HG03159 (cell line): ENCODE results near the gene CCDC92.
"Not testable (repeated sequence)": the region's sequence is repeated elsewhere in the genome, so short reads cannot be mapped to it uniquely, and the experiment has no call there.

Source experiments
- ATAC-seq: cut with Tn5 transposase; IDR thresholded peaks from one replicate; pipeline ENCODE4 v1.9.1; 2021; ENCODE audit warnings: mild to moderate bottlenecking, moderate library complexity; ENCODE audit not compliant: unreplicated experiment

The CCDC92 gene

GRCh38 chr12:123950476-123951349 is 21.9 kb downstream of the CCDC92 start:
- no peak for ATAC-seq

GRCh38 chr12:123949770-123950165 is 22.9 kb downstream of the CCDC92 start:
- ATAC-seq = no peak

DNA sequence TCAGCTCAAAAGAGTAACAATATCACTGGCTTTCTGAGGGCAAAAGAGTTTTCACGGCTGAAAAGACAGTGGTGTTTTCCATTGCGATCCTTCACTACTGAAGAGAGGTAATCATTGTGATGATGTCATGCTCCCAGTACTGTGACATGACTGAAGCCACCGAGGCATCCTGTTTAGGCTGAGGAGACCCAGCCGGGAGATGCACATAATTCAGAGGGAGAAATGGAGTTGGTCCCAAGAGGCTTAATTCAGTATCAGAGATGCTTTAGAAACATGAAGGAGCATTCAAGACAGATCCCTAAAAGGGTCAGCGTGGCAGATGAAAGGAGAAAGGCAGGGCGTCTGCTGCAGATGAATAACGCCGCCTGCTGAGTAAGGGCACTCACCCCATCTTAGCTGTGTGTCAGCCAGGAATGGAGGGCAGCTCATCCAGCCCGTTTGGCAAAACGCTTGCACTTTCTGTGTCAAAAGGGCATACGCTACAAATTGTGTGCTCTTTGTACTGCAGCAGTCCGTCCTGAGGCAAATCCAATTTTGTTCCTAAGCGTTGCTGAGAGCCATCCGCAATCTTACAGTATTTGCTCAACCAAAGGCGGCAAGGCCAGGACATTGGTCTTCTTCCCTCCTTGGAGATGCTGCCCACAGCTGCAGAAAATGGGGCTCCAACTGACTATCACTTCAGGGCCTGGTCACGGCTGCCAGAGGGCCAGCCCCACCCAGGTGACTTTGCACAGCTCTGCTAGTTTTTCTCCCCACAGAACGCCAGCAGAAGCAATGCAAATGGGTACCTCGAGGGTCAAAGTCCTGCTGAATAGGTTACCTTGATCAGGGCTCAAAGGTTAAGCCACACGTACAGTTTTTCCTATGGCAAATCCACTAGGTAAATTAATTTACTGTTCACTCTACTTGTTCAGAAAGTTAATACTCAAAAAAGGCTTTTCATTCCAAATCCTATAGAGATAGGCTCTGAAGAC is 23.5 kb downstream of the CCDC92 start:
- ATAC-seq = no peak

GRCh38 chr12:123948401-123948795 is 24.2 kb downstream of the CCDC92 start:
- ATAC-seq = no peak

- ATAC-seq = not testable (repeated sequence)
Measured at GRCh38 chr12:123947531-123947930, 25.1 kb downstream of the CCDC92 start.

GRCh38 chr12:123946516-123947505 is 25.8 kb downstream of the CCDC92 start:
- ATAC-seq = not testable (repeated sequence)

DNA sequence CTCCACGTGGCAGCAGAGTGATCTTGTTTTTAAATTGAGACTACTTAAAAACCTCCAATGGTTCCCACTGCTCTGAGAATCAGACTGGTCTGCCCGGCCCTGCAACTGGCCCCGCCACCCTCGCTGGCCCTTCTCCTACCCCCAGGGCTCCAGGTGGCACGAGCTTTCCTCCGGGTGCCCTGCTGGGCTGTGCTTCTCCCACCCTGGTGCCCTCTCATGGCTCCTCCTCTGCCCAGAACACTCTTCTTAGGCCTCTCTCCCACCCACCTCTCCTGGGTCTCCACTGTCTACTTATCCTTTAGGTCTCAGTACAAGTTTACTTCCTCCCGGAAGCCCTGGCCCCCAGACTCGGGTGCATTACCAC is 26.5 kb downstream of the CCDC92 start:
- ATAC-seq = no peak

DNA sequence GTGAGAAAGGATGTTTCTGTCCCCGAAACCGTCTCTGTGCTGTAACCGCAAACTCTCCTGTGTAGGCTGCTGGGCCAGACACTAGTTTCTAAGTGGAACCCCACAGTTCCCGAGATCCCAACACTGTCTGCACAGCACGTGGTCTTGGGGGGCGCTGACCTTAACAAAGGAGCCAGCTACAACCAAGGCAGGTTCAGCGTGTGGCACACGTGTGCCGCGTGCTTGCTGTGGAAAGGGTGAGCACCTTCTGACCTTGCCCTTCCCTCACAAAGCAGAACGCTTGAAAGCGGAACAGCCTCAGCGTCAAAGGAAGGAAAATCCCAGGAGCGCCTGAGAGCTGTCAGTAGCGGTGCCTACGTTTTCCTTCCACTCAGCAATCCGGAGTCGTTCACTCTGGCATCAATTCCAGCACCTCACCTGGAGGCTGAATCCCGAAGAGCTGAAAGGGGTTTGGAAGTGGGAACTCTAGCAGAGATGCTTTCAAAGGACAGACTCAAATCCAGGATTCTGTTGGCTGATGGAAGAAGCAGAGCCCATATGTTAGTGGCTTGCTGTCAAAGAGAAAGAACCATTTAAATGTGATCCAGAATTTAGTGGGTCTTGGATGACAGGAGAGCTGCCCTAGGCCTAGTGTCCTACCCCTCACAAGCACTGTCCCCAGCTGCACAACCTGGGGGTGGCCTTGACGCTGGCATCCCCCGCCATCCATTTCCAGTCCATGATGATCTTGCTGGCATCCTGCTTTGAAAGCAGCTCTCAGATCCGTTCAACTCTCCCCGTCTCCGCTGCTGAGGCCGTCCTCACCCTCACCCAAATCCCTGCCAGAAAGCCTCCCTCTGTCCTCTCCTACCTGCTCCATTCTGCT is 27.1 kb downstream of the CCDC92 start:
- ATAC-seq = no peak

DNA sequence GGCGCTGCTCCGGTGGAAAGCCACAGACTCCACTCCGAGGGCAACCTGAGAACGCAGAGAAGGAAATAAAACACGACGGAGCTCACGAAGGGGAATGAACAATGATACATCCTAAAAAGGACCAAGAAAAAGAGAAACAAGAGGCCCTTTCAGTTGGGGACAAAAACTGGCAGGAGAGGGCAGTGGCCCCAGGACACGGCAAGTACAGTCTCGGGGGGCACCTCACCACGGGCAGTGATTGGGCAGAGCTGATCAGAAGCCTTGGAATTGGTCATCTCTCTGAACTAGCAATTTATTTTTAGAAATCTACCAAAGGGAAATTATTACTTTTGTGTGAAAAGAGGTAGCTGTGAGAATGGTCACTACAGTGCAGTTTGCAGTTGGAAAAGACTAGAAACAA is 27.9 kb downstream of the CCDC92 start:
- no peak for ATAC-seq

GRCh38 chr12:123943816-123944215 is 28.8 kb downstream of the CCDC92 start:
- no peak for ATAC-seq

- no peak for ATAC-seq
Measured at GRCh38 chr12:123942911-123943648, 29.6 kb downstream of the CCDC92 start.

- ATAC-seq = no peak
Measured at GRCh38 chr12:123942238-123942653, 30.4 kb downstream of the CCDC92 start.

DNA sequence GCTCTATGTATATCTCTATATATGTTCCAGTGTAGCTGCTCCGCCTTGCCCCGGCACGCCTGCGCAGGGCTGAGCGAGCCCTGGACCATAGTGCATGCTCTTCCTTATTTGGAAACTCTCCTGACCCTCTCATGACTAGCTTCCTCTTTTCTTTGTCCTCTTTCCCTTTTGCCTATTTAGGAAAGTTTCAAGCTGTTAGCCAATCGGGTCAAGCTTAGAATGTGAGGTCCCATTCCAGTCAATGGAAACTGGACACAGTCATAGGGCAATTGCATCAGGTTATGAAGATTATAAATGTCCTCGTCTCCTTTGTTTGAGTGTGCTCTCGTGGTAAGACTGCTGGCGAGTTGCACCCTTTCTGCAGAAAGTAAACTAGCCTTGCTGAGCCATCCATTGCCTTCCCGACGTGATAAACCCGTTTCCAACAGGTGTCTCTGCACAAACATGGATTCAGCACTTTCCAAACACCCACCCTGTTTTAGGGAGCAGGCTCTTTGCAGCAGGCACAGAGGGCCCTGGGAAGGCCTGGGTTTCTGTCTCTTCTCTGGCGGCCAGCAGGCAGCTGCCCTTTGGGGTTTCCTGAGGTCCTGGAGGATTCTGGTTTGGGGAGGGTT is 30.9 kb downstream of the CCDC92 start:
- ATAC-seq = no peak

DNA sequence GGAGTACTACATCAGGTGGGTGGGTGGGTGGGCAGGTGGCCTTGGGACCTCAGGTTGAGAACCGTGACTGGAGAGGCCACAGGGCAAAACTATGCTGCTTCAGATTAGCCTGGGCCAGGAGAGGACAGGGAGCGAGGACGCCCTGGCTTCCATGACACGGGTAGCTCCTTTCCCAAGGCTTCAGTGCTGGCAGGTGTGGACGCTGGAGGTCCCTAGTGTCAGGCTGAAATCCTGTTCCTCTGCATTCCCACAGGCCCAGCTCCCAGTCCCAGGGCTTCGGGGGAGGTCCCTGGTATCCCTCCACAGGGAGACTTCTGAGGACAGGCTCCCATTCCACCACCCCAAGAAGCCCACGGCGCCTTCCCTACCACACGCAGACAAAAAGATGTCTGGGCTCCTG is 31.6 kb downstream of the CCDC92 start:
- ATAC-seq = no peak

GRCh38 chr12:123940627-123940966 is 32.0 kb downstream of the CCDC92 start:
- ATAC-seq = no peak

GRCh38 chr12:123939716-123940626 is 32.7 kb downstream of the CCDC92 start:
- no peak for ATAC-seq

DNA sequence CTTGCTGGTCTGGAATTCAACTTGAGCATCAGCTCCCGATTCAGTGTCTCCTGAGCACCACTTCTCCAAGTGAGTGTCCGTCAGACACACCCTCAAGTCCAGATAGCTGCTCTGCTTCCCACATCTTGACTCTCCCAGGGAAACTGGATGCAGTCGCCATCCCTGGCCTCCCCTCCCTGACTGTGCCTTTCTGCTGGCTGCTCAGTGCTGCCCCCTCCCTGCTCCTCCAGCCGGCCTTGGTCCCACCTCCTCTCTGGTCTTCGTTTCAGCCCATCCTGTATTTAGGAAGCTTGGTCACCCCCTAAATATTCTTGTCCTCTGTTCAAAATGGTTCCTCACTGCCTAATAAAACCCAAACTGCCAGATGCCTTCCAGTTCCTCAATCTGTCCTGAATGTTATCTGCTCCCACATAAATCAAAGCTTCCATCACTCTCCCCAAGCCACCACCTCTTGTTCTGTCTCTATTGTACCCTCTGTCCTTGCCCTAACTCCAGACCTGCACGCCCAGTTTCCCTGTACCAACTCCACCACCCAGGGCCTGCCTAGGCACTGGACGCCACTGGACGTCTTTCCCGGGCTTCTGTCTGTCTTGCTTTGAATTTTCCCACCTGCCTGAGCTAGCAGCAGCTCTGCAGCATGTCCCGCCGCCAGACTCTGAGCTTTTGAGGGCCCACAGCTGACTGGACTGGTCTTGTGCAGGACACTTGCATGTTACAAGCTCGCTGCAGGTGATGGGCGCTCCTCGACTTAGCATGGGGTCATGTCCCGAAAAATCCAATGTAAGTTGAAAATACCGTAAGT is 33.8 kb downstream of the CCDC92 start:
- no peak for ATAC-seq
